Measurements from ENCODE around the gene IRS4.

The IRS4 gene

DNA sequence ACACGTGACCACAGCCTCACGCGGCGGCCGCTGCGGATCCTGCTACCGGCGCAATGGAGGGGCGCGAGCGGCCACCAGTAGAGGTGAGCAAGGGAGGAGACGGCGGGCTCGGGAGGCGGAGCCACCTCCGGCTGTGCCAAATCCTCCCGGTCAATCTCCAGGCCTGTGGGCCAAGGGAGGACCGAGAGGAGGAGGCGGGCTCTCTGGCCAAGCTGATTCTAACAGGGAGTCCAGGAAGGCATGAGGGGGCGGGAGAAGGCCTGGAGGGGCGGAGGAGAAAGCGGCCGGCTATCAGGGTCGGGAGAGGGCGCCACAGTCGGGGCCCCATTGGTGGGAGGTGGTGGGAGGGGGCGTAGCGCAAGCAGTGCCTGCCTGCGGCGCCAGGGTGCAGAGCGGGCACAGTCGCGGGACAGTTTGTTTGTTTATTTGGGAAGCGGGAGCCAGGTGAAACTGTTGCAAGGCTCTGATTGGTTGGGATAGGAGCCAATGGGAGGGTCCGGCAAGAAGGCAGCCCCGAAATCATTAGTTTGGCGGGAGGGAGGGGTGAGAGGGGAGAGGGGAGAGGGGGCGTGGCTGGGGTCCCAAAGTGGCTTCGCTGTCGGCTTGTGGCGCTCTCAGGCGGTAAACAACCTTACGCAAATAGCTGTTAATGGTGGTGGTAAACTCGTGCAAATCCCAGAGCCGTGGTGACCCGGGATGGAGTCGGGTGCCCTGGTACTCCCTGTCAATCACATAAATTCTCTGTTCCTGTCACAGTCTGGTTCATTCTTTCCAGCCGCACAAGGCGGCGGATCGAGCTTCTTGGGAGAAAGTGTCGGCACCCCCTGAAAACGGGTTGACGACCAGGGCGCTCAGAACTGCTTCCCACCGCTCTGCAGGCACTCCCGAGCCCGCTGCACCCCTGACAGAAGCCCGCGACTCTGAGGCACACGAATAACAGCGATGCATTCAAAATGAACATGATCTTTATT, at the start of gene IRS4:
Gene IRS4, minus strand, starts transcription at position 55 of the 971 bp plus-strand sequence.
- peak; percentile 61 to 91 (median 75) for DNase-seq

DNA sequence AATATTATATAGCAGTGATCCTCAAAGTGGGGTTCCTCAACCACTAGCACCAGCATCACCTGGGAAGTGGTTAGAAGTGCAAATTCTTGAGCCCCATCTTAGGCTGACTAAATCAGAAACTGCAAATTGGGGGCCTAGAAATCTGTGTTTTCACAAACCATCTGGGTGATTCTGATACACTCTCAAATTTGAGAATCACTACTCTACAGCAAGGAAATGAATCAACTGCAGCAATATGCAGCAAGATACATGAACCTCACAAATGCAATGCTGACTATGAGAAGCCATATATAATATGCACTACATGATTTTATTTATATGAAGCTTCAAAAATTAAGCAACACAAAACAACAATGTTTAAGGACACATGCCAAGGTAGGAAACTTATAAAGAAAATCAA, 36.2 kb upstream of the IRS4 start:
- DNase-seq: no peak

DNA sequence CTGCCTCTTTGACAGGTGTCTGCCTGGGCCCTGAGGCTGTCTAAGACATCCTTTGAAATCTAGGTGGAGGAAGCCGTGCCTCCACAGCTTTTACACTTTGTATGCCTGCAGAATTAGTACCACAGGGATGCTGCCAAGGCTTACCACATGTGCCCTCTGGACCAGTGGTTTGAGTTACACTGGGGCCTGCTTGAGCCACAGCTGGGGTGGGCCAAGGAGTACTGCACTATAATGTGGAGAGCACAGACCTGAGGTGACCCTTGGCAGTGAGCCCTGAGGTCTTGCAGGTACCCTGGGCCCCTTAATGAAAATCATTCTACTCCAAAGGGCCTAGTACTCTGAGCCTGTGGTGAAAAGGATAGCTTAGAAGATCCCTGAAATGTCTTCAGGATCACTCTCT, 27.2 kb upstream of the IRS4 start:
- no peak for DNase-seq

DNA sequence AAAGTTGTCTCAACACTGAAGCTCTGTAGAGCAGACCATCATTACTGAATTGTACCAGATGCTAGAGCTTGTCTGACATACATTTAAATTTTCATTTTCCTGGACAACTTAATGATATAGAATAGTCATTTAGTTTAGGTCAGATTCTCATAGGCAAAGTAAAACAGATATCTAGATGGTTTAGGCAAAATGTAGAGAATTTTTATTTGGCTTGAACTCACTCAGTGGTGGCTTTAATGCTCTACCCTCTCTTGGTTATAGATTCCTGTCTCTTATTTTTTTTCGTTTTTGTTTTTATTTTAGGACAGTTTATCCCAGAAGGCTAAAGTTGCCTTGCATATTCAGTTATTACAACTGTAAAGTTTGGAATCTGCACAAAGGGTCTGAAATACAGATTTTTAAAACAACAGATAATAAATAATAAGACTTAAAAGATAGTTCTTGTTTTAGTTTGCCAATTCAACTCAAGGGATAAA, 4.0 kb upstream of the IRS4 start:
- DNase-seq: no peak

DNA sequence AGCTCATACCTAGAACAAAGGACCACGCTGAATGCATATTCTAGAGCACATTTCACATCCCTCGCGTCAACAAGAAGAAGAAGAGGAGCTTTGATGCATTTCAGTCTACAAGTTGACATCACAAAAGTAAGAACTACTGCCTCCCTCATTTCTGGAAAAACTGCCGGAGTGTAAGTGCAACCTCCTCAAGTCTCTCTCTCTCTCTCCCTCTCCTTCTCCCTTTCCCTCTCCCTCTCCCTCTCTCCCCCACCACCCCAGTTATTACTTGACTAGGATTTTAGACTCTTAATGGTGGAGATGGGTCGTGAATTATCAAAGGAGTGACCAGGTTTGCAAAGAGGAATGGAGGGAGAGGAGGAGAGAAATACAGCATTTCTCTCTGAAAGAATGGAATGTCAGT, 1.4 kb upstream of the IRS4 start:
- DNase-seq: no peak

DNA sequence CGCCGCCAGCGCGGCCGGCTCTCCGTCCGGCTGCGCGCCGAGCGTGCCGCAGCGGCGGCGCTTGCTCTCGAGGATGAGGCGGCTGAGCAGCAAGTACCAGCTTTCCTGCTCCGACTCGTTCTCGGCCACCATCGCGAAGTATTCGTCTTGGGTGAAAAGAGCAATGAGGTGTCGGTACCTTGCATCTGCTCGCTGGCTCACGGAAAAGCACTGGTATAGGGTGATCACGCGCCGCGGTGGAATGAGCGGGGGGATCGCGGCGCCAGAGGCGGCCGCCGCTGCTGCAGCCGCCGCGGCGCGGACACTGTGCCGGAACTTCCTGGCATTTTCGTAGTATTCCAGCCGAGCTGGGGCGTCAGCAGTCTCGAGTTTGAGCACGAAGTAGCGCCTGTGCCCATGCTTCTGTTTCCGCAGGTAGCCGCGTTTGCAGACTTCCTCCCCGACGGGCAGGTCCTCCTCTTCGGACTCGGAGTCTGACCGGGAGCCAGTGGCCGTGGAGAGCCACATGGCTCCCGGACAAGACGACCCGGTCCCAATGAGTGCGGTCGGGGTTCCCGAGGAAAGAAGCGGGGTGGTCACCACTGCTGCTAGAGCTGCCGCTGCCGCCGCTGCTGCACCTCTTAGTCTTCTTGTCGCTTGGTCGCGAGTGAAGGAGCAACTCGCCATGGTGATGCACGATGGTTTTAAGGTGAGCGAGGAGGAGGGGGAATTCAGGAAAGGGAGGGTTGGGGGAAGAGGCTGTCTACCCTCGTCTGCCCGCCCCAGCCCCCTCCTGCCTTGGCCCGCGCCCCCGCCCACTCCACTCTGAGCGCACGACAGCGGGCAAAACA, 469 bp downstream of the IRS4 start:
- DNase-seq: peak in 2 of 3 experiments; percentile 71 to 72

DNA sequence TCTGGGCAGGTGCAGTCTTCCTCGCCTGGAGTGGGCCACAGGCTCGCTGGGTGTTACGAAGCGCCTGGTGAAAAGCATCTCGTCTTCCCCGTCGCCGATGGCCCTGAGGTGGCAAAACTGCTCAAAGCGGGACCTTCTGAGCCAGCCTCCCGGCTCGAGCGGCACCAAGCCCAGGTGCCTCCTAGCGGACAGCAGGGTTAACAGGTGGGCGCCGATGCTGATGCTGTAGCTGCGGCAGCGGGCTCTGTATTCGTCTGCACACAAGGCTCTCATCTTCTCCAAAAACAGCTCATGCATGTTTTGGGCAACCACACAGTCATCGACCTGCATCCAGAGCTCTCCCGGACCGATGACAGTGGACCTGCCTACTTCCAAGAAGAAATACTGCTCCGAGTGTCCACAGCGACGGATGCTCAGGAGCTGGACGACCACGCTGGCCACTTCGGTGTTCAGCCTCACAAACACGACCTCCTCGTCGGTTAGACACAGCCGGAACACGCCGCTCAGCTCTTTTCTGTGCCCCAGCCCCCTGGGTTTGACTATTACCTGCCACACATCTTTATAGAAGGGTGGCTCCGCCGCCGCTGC, 1.2 kb downstream of the IRS4 start:
- DNase-seq: peak; percentile 45 to 55 (median 48)

DNA sequence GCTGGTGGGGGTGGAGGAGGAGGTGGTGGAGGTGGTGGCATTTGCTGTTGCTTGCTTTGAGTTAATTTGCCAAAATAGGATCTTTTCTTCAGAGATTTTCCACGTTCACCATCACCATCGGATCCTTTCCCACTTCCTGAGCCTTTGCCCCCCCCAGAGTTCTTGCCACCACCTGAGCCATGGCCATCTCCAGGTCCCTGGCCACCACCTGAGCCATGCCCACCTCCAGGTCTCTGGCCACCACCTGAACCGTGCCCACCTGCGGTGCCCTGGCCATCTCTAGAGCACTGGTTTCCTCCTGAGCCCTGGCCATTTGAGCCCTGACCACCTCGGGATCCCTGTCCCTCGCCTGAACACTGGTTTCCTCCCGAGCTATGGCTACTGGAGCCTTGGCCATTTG, 1.9 kb downstream of the IRS4 start:
- DNase-seq: no peak

DNA sequence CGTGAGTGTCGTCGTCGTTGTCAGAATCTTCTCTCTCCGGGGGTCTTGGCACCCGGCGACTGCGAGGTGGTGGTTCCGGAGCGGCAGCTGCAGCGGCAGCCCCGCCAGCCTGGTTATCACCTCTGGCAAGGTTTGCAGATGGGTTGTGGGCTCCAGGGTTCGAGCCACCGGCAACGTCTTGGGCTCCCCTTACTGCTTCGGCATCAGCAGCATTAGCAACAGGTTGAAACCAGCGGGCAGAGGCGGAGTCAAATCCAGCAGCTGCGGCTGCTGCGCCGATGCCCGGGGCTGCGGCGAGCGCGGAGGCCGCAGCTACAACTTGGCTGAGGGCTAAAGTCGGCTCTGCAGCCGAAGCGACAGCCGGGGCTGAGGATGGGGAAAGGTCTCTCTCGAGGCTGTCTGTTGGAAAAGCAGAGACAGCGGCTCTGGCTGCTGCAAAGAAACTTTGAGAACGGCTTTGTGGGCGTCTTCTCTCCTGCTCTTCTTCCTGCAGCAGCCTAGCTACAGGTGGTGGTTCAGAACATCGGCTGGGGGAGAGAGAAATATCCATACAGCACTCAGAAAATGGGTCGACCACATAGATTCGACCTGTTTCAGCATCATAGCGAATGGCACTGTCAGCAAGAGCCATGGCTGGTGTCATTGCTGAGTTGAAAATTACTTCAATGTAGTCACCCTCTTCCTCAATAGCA, 3.6 kb downstream of the IRS4 start:
- DNase-seq: peak in 1 of 3 experiments; percentile 14

DNA sequence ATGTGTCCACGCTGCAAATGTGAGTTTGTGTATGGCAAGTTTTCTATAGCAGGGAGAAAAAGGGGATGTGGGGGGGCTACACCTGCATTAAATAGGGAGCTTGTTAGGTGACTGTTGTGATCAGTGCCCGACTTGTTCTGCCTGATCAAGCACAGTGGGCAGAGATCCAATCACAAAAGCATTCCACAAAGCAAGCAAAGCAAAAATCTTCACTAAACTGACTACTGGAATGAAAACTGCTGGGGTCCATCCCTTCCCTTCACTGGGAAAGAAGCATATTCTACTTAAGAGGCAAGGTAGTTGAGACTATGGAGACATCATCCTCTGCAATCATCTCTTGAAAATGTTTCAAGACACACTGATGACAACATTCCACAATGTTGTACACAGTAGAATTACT, 5.2 kb downstream of the IRS4 start:
- no peak for DNase-seq

DNA sequence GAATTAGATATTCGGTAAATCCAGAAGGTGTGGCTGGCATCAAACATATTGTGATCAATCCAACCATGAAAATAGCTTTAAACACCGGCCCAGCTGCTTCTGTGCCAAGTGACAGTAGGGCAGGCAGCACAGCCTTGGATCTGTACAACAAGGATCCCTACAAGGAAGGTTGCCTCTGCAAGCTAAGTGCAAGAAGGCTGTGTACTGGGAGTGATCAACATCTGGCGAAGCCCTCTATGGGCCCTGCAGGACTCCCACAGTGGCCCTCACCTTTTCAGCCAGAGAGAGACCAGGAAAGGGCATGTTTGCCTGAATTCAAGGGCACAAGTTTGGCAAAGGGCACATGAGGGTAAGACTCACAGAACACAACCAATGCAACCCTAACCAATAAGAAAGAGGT, 9.6 kb downstream of the IRS4 start:
- DNase-seq: no peak

DNA sequence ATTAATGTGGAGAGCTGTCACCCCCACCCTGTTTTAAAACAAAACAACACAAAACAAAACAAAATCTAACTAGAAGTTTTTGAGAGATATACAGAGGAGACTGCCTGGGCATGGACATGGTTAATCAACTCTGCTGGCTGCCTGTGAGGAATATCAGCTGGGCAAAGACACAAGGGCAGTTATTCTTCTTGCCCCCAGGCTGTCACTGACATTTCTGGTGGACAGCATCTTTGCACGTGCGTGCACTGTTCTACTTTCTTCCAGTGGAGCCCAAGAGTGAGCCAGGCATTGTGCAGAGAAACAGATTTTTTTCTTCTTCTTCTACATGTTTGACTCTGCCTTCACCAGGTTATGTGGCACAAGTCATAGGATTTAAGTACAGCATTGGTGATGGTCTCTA, 13.8 kb downstream of the IRS4 start:
- DNase-seq: no peak

DNA sequence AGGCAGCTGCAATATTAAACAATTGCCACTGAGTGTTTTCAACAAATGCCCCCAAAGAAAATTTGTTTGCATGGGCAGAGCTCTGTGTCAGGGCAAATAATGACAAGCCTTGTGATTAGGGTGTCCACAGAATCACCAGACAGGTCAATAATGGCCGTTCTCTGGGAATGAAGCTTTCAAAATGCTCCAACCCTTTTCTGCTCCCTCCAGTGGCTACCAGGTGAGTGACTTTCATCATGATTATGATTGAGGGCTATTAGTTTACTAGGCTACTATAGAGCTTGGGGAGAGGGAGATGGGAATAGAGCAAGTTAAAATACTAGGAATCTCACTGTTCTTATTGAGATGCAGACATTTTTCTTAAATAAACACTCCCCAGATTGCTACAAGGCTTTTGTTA, 23.5 kb downstream of the IRS4 start:
- DNase-seq: no peak

DNA sequence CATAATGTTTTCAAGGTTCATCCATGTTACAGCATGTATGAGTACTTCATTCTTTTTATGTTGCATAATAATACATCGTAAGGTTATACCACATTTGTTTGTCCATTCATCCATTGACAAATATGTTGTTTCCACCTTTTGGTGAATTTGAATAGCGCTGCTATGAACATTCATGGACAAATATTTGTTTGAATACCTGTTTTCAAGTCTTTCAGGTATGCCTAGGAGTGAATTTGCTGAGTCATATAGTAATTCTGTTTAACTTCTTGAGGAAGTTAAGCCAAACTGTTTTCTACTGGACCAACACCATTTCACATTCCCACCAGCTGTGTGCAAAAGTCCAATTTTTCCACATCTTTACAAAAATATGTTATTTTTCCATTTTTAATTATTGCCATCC, 31.5 kb downstream of the IRS4 start:
- DNase-seq: no peak

DNA sequence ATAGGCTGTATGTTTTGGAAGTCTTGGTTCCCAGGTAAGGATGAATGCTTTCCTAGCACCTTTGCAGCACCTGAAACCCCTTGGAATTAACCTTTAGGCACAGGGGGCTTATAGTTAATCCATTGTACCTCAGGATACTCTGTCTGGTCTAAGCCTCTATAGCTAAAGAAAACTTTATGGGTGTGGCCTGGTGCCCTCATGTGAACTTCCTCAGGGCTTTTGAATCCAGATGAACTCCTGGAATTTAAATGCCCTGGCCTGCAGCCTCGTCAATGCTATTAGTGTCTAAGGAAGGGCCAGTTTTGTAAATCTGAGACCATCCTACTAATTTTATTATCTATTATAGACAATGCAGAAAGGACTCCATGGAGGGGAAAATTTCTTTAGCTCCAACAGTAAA, 33.8 kb downstream of the IRS4 start:
- DNase-seq: no peak

DNA sequence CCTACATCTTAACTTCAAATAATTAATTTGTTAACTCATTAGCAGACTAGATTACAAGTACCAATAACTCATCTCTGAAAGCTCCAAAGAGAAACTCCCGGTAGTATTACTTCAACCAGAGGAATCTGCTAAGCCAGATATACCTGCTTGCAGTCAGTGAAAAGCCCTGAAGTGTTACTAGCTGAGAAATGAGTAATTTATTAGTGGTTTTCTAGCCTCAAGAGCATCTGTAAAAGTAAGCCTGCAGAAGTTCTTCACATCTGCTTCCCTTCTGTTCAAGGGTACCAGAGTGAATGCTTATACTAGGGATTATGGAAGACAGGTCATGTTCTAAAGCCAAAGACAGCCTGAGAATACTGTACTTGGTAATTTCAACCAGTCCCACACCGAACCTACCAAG, 34.7 kb downstream of the IRS4 start:
- no peak for DNase-seq

DNA sequence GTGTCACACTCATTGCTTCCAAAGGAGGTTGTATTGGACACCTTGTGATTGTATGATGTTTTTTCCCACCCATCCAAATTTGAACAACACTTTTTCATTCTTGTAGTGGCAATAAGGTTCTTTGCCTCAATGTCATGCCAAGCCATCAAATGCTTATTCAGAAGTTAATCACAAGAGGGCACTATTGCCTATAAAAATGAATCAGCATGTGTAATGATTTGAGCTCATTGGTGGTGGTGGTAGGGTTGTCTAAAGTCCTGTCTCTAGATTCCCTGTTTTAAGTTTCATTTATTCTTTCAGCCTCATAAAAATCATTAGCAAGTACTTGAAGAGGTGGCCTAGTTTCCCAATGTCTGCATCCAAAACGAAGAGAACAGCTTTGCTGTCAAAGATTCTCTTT, 37.0 kb downstream of the IRS4 start:
- DNase-seq: peak; percentile 6 to 69 (median 61)

DNA sequence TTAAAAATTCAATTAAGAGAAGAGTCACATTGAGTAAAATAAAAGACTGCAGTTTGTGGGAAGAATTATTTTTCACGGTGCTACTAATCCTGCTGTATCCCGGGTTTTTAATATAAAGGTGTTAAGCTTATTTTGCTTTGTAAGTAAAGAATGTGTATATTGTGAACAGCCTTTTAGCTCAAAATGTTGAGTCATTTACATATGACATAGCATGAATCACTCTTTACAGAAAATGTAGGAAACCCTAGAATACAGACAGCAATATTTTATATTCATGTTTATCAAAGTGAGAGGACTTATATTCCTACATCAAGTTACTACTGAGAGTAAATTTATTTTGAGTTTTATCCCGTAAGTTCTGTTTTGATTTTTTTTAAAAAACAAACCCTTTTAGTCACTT, 39.7 kb downstream of the IRS4 start:
- DNase-seq: no peak
